HG03039 (cell line): ENCODE results near the gene SPATS2L.
"Not testable (repeated sequence)": the region's sequence is repeated elsewhere in the genome, so short reads cannot be mapped to it uniquely, and the experiment has no call there.

Experiments
- ATAC-seq: cut with Tn5 transposase; IDR thresholded peaks from one replicate; pipeline ENCODE4 v1.9.1; 2021; ENCODE audit warnings: mild to moderate bottlenecking, moderate library complexity; ENCODE audit not compliant: unreplicated experiment

SPATS2L gene

GRCh38 chr2:200344202-200344601 lies 37.7 kb downstream of the SPATS2L start:
- not testable (repeated sequence) for ATAC-seq

GRCh38 chr2:200345975-200346374 lies 39.5 kb downstream of the SPATS2L start:
- no peak for ATAC-seq

DNA sequence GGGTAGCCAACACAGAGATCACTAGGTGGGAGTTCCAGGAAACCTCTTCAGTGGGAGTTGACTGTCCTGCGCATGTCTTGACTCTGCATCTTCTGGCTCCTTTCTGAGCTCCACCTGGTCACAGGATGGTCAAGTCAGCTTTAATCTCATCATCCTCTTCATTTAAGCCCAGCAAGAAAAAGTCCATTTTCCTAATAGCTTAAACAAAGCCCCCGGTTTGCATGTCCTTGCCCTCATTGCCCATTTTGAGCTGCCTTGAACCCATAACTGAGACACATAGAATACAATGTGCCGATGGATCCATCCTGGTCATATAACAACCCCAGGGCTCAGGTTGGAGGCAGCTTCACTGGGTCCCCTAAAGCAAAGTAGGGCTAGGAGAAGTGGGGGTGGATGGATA lies 40.8 kb downstream of the SPATS2L start:
- no peak for ATAC-seq

GRCh38 chr2:200348897-200349563 lies 42.5 kb downstream of the SPATS2L start:
- no peak for ATAC-seq

DNA sequence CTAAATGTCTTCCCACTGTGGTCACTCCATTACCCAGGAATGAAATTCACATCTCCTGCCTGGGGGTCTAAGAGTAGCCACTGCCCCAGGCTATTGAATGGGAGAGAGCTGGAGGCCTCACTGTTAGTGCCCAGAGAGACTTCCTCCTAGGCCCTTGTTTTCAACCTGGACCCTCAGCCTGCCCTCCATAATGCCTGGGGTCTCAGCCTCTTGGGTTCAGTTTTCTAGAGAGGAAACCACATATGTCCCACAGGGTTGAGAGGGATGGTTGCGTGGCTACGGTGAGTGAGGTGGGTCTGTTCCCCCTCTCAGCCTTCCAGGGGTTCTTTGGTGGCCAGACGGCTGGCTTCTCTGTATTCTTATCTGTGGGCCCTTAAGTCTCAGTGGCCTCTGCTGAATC lies 43.4 kb downstream of the SPATS2L start:
- ATAC-seq: no peak

GRCh38 chr2:200350850-200351285 lies 44.4 kb downstream of the SPATS2L start:
- no peak for ATAC-seq

DNA sequence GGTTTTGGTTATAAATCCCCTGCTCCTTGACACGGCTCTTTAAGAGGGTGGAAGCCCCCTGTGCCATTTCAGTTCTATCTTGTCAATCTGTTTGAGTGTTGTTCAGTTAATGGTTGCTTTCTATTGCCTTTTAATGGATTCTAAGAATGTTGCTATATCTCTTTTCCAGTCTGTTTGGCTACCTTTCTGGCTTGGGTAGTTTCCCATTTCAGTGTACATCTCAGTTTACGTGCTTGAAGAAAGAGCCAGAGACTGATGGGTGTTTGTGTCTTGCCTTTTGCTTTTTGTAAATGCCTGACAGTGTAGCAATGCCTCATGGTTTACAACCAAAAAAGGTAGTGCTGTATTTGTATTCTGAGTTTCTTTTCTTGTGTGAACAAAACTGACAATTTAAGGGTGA lies 45.3 kb downstream of the SPATS2L start:
- no peak for ATAC-seq

DNA sequence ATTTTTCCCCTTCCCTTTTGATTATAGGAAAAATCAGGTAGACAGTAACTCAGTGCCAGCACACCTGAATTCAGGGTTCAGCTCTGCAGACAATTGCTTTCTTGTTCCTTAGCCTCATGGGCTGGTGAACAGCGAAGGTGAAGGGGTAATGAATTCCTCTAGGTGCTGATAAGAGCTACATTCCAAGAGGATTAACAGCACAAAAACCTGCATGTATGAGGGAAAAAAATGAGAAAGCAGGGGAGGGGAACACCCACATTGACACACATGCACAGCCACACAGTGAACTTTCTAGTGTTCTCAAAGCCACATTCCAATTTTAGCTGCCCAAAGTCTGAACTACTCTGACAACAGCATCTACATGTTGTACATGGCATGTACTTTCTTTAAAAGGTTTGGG lies 46.1 kb downstream of the SPATS2L start:
- ATAC-seq: no peak

GRCh38 chr2:200353120-200353519 lies 46.6 kb downstream of the SPATS2L start:
- ATAC-seq: no peak

DNA sequence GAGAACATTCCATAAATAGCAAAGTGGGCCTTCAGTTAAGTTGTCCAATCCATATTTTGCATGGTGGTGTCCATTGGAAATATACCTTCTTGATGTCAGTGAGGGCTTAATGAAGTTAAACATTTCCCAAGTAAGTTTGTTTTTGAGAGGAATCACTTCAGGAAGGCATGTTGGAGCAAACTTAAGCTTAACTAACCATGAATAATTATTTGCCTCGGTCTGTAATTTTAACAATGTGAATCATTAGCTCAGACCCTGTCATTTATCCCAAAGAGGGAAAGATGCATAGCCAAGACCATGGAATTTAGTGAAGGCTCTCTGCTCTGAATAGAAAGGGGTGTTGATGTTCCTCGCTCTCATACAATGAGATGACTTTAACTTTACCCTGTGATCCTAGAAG lies 47.4 kb downstream of the SPATS2L start:
- ATAC-seq: no peak

GRCh38 chr2:200354833-200355751 lies 48.6 kb downstream of the SPATS2L start:
- ATAC-seq: no peak

DNA sequence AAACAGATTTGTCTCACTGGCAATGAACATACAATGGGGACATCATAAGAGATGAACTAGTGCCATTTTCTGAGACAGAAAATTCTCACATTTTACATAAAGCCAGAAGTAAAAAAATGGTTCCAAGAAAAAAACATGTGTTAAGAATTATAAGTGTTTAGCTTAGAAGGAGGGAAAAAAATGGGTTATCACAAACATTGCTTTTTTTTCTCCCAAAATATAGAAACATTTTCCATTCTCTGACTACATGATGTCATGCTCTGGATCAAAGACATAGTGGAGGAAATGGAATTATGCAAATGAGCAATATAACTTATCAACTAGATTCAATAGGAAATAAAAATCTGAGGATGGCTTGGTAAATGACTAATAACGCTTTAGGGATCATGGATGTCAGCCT lies 49.8 kb downstream of the SPATS2L start:
- ATAC-seq: no peak

DNA sequence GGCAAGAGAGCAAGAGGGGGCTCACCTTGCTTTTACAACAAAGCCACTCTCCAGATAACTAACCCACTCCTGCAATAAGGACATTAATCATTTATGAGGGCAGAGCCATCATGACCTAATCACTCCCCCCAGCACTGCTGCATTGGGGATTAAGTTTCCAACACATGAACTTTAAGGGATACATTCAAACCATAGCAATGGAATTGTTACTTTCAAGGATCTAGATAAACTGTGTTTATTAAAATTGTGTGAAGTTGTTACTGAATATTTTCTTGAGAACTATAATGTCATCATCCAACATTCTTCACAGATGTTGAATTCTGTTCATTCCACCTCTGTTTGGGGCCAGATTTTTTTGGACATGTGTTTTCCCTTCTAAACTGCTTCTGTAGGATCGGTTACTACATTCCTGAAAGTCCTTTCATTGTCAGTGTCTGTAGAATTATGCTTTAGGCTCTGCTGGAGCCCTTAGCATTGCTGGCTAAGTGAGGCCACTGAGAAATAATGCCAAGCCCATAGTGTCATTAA lies 50.4 kb downstream of the SPATS2L start:
- ATAC-seq: no peak

- ATAC-seq: no peak
Measured at GRCh38 chr2:200357845-200358244, 51.4 kb downstream of the SPATS2L start.

DNA sequence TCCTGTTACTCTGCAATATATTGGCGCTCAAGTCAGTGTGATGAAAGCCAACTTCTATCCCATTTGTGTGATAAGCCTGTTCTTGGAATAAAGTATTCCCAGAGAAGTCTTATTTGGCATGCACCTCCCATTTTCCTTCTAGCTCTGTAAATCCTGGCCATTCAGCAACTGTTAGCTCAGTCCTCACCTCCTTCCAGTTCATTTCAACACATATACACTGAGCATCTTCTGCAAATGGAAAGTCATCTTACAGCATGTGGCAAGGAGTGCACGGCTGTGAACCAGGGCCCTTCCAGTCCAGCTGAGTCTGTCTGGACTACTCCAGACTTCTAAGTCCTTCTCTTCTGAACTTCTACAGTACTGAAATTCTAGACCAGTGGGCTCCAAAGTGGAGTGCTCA lies 53.1 kb downstream of the SPATS2L start:
- no peak for ATAC-seq

- ATAC-seq: no peak
Measured at GRCh38 chr2:200360364-200360763, 53.9 kb downstream of the SPATS2L start.

GRCh38 chr2:200362202-200362917 lies 55.9 kb downstream of the SPATS2L start:
- no peak for ATAC-seq

- ATAC-seq: no peak
Measured at GRCh38 chr2:200363279-200363678, 56.8 kb downstream of the SPATS2L start.

DNA sequence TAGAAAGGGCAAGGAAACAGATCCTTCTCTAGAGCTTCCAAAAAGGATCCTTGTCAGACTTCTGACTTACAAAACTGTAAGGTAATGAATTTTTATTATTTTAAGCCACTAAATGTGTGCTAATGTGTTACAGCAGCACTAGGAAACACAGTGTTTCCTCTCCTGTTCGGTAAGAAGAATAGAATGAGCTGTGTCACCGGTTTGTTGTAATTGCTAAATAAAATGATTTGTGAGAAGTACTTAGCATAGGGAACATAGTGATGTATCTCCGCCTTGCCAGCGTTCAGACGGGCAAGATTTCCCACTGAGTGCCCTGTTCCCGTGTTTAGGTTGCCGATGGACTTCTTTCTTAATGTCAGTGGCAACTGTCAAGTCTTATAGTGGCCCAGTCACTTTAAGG lies 57.6 kb downstream of the SPATS2L start:
- ATAC-seq: no peak

- ATAC-seq: no peak
Measured at GRCh38 chr2:200364620-200365019, 58.1 kb downstream of the SPATS2L start.

DNA sequence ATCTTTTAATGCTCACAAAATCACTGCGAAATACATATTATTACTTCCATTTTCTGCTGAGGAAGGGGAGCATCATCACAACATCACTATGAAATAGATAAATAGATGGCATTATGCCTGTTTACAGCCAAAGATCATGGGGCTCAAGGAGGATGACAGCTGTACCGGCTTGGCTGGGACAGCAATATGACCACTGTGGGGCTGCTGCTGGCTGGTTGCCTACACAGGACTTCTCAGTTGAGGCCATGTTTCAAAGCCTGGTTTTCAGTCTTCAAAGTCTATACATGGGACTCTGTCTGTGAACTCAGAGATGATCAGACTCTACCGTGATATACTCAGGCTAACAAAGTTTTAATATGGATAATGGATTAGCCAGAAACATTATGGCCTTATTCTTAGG lies 58.7 kb downstream of the SPATS2L start:
- ATAC-seq: no peak
